GM12878 (cell line): ENCODE data around the gene MAP3K10. TPM values are rescaled to one million over a fixed set of nuclear protein-coding genes. Genes with fewer than 3 reads are reported as not detected.
A peak's percentile ranks its signal among the peaks of the same experiment; 100 is the strongest.

Source experiments
- ATAC-seq: fragments of 200-7000 bp; cut with Tn5 transposase; 3 replicates; pipeline ENCODE4 v1.9.1; 2020; ENCODE audit warnings: mild to moderate bottlenecking, moderate library complexity
- BruUV-seq: library from RNA; stranded (reverse); fragments of 400-500 nt; replicated peaks from 2 replicates; lab custom pipeline; 2021; lab: Mats Ljungman, UMichigan
- CTCF ChIA-PET: fragments of 300-600 bp; sonication (Branson Sonifier 250); formaldehyde crosslinking; extraction: SDS; loops from one replicate; lab custom pipeline; 2021; ENCODE audit warnings: inconsistent platforms; lab: Yijun Ruan, JAX
- POLR2A ChIA-PET: fragments of 350-600 bp; formaldehyde crosslinking; extraction: SDS; loops from one replicate; lab custom pipeline; 2021; ENCODE audit warnings: inconsistent platforms; lab: Charles Lee
- RAD21 ChIA-PET: fragments of 300-600 bp; sonication (Branson Sonifier 250); formaldehyde crosslinking; loops from one replicate; lab custom pipeline; 2023; ENCODE audit warnings: antibody characterized with exemption; ENCODE audit not compliant: unreplicated experiment; lab: Charles Lee
- SMC1A ChIA-PET: fragments of 300-600 bp; sonication (Branson Sonifier 250); formaldehyde crosslinking; loops from one replicate; lab custom pipeline; 2023; ENCODE audit not compliant: unreplicated experiment, uncharacterized antibody; lab: Charles Lee
- DNase-seq: peaks from one replicate; pipeline ENCODE4 v3.0.0-alpha.2; 2011; ENCODE audit warnings: low read depth, low spot score
- FAIRE-seq: peaks from 3 replicates; lab custom pipeline; 2011; peaks lifted over from hg19 to GRCh38; lab: Jason Lieb, UNC
- H2AFZ ChIP-seq: 2 replicates; pipeline ENCODE4 v1.6.0; 2011; ENCODE audit warnings: low read depth, low read length, control low read depth; ENCODE audit not compliant: control insufficient read depth
- H3K27ac ChIP-seq: 2 replicates; pipeline ENCODE4 v1.5.1; 2011; ENCODE audit warnings: control low read depth; ENCODE audit not compliant: control insufficient read depth, insufficient read depth
- H3K27me3 ChIP-seq, 2 experiments: replicated peaks in 1 of 2; 2 replicates each; pipeline versions ENCODE4 v1.6.0 to v1.6.1; 2011; ENCODE audit warnings: low read length in 1 of 2; ENCODE audit not compliant: control insufficient read depth in 2 of 2, insufficient read depth in 2 of 2
- H3K36me3 ChIP-seq, 2 experiments: 2 replicates each; pipeline ENCODE4 v1.5.1; 2011; ENCODE audit warnings: low read length in 1 of 2; ENCODE audit not compliant: control insufficient read depth in 2 of 2, insufficient read depth in 2 of 2
- H3K4me1 ChIP-seq: 2 replicates; pipeline ENCODE4 v1.6.1; 2011; ENCODE audit warnings: mild to moderate bottlenecking, low read length, moderate library complexity, mixed read lengths; ENCODE audit not compliant: control insufficient read depth, insufficient read depth
- H3K4me2 ChIP-seq: 2 replicates; pipeline ENCODE4 v1.6.0; 2011; ENCODE audit warnings: control low read depth; ENCODE audit not compliant: control insufficient read depth, insufficient read depth
- H3K4me3 ChIP-seq: fragments of 200-600 bp; sonication (generic); 2 replicates; pipeline ENCODE4 v1.5.1; 2016
- H3K79me2 ChIP-seq: 2 replicates; pipeline ENCODE4 v1.6.0; 2011; ENCODE audit warnings: low read length; ENCODE audit not compliant: control insufficient read depth, insufficient read depth
- H3K9ac ChIP-seq: 2 replicates; pipeline ENCODE4 v1.8.0; 2011; ENCODE audit warnings: low read length, control low read depth, mixed read lengths; ENCODE audit not compliant: control insufficient read depth, insufficient read depth
- H3K9me3 ChIP-seq: replicated peaks from 3 replicates; pipeline ENCODE4 v1.5.1; 2011; ENCODE audit warnings: mild to moderate bottlenecking, low read length; ENCODE audit not compliant: control insufficient read depth, insufficient read depth
- H4K20me1 ChIP-seq: 2 replicates; pipeline ENCODE4 v1.6.0; 2011; ENCODE audit not compliant: control insufficient read depth, insufficient read depth
- E2F8 ChIP-seq: fragments of 450-650 bp; IDR thresholded peaks from 2 replicates; pipeline ENCODE4 v1.6.1; 2018; ENCODE audit warnings: mild to moderate bottlenecking, low read depth, moderate library complexity; ENCODE audit not compliant: partially characterized antibody
- EED ChIP-seq: sonication (generic); IDR thresholded peaks from 2 replicates; pipeline ENCODE4 v1.6.1; 2016; ENCODE audit warnings: antibody characterized with exemption, low read depth
- HDAC2 ChIP-seq: fragments of 200-600 bp; sonication (generic); IDR thresholded peaks from 2 replicates; pipeline ENCODE4 v1.6.1; 2017
- JUNB ChIP-seq: IDR thresholded peaks from 2 replicates; pipeline ENCODE4 v1.6.1; 2016; ENCODE audit warnings: antibody characterized with exemption, mild to moderate bottlenecking
- KAT2A ChIP-seq: conservative IDR thresholded peaks from 2 replicates; pipeline ENCODE4 v1.6.1; 2011; ENCODE audit warnings: low read depth, low read length; ENCODE audit not compliant: control insufficient read depth
- NFYB ChIP-seq: IDR thresholded peaks from 2 replicates; pipeline ENCODE4 v1.6.1; 2011; ENCODE audit warnings: low read depth, mild to moderate bottlenecking, low read length, improper control_type of control experiment, moderate library complexity; ENCODE audit not compliant: insufficient read depth
- PAX8 ChIP-seq: fragments of 450-650 bp; IDR thresholded peaks from 2 replicates; pipeline ENCODE4 v1.6.1; 2017; ENCODE audit warnings: mild to moderate bottlenecking, moderate library complexity
- RBBP5 ChIP-seq: fragments of 200-600 bp; sonication (generic); conservative IDR thresholded peaks from 2 replicates; pipeline ENCODE4 v1.6.1; 2016
- RELA ChIP-seq: fragments of 450-650 bp; IDR thresholded peaks from 2 replicates; pipeline ENCODE4 v1.8.0; 2014; ENCODE audit warnings: borderline replicate concordance; ENCODE audit not compliant: partially characterized antibody
- RELB ChIP-seq: fragments of 450-650 bp; IDR thresholded peaks from 2 replicates; pipeline ENCODE4 v1.6.1; 2017; ENCODE audit warnings: low read depth, mild to moderate bottlenecking, moderate library complexity
- ZSCAN29 ChIP-seq: fragments of 450-650 bp; IDR thresholded peaks from 2 replicates; pipeline ENCODE4 v1.6.1; 2017; ENCODE audit warnings: mild to moderate bottlenecking, moderate library complexity
- WGBS: methylation state at CpG from one replicate; pipeline ENCODE4 v1.1.6; 2016; ENCODE audit warnings: low lambda C conversion rate; ENCODE audit not compliant: insufficient replicate concordance, insufficient coverage; ENCODE audit errors: missing lambda C conversion rate; 5-methylcytosine and 5-hydroxymethylcytosine counted together
- in situ Hi-C: fragments of 300-500 bp; cut with MboI; formaldehyde crosslinking; loops from 9 replicates; pipeline ENCODE4 v1.14.3; 2018; ENCODE audit warnings: mixed read lengths
- intact Hi-C: fragments of 100-400 bp; cut with micrococcal nuclease; formaldehyde crosslinking; loops from one replicate; pipeline ENCODE4 v1.14.2; 2022; ENCODE audit not compliant: unreplicated experiment
- polyA plus RNA-seq, 11 experiments: library from polyadenylated mRNA; depleted of rRNA in 4 of 11; unstranded in 6 of 11; stranded (reverse) in 5 of 11; fragments of >200 nt; fragmentation: Nextera tagmentation in 4 of 11; fragmentation: Illumina TruSeq in 1 of 11; extraction: Ambion mirVana in 4 of 11; extraction: Trizol in 1 of 11; gene quantifications; 1 replicate in 1 of 11; 2 replicates in 10 of 11; pipeline versions ENCODE4 v1.2.1 to v1.2.3, GENCODE V29; 2011 to 2016; ENCODE audit warnings: inconsistent platforms in 2 of 11, missing spikeins in 2 of 11, low read depth in 1 of 11
- total RNA-seq, 4 experiments: library from RNA; depleted of rRNA in 3 of 4; stranded (reverse); fragments of >200 nt in 3 of 4; fragmentation: Illumina TruSeq in 1 of 4; extraction: Trizol in 1 of 4; gene quantifications; 2 replicates each; pipeline versions ENCODE4 v1.2.1 to v1.2.3, GENCODE V29; 2013 to 2021
- TF ChIP-seq, protein P1 (sequence below), 3 experiments: IDR thresholded peaks in 2 of 3; conservative IDR thresholded peaks in 1 of 3; 2 replicates each; pipeline ENCODE4 v1.5.1; 2011; ENCODE audit warnings: low read depth in 3 of 3, low read length in 3 of 3, mild to moderate bottlenecking in 3 of 3, control low read depth in 2 of 3, moderate library complexity in 2 of 3, inconsistent platforms in 1 of 3, mixed read lengths in 1 of 3; ENCODE audit not compliant: control insufficient read depth in 2 of 3, insufficient read depth in 1 of 3; ENCODE audit errors: extremely low read depth in 1 of 3
- TF ChIP-seq, protein P2 (sequence below): fragments of 450-650 bp; IDR thresholded peaks from 2 replicates; pipeline ENCODE4 v1.6.1; 2017; ENCODE audit warnings: mild to moderate bottlenecking, low read depth, inconsistent platforms; ENCODE audit not compliant: poor library complexity, severe bottlenecking

The MAP3K10 gene
- total and polyA plus RNA-seq, 10 of the 15 experiments (the other 5 are each of a cell fraction or from before 2014, with no cell fraction given): 0.11 to 16.6 (median 2.6) TPM

- TF ChIP-seq E2F8 (no peak), KAT2A (no peak), NFYB (no peak), RBBP5 (no peak), RELA (no peak)
Observed at GRCh38 chr19:40208602-40209001, 17.4 kb downstream of the MAP3K10 start (continued).

- no peak overlapping the region for H2AFZ ChIP-seq
- WGBS: 92% methylated on average over 5 of the region's 5 CpGs
- ChIA-PET CTCF (no interaction called here), POLR2A (no interaction called here), RAD21 (no interaction called here), SMC1A (no interaction called here)
- no peaks in the 10 kb centered on the region for H3K4me1 ChIP-seq
- no peaks in the 10 kb centered on the region for H3K27me3 ChIP-seq
- no peaks in the 10 kb centered on the region; a peak in 1 of 4 replicates for H3K36me3 ChIP-seq
- H3K4me2 ChIP-seq: no peak overlapping the region
- no peak overlapping the region for H3K4me3 ChIP-seq
- H3K9me3 ChIP-seq: no peaks in the 10 kb centered on the region
- no peak for DNase-seq
- TF ChIP-seq RELB (no peak), PAX8 (no peak), HDAC2 (no peak), EED (no peak), ZSCAN29 (no peak), JUNB (no peak)
- TF ChIP-seq, protein P1, sequence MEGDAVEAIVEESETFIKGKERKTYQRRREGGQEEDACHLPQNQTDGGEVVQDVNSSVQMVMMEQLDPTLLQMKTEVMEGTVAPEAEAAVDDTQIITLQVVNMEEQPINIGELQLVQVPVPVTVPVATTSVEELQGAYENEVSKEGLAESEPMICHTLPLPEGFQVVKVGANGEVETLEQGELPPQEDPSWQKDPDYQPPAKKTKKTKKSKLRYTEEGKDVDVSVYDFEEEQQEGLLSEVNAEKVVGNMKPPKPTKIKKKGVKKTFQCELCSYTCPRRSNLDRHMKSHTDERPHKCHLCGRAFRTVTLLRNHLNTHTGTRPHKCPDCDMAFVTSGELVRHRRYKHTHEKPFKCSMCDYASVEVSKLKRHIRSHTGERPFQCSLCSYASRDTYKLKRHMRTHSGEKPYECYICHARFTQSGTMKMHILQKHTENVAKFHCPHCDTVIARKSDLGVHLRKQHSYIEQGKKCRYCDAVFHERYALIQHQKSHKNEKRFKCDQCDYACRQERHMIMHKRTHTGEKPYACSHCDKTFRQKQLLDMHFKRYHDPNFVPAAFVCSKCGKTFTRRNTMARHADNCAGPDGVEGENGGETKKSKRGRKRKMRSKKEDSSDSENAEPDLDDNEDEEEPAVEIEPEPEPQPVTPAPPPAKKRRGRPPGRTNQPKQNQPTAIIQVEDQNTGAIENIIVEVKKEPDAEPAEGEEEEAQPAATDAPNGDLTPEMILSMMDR (IDR thresholded peaks at IDR 0.05 in 2 of 3, conservative IDR thresholded peaks at IDR 0.05 in 1 of 3; ENCODE audit: control insufficient read depth in 2 of 3, extremely low read depth in 1 of 3, insufficient read depth in 1 of 3, low read depth in 3 of 3, low read length in 3 of 3): peak in 1 of 3 experiments; percentile 13; a peak in 1 of 6 replicates
- TF ChIP-seq, protein P2, sequence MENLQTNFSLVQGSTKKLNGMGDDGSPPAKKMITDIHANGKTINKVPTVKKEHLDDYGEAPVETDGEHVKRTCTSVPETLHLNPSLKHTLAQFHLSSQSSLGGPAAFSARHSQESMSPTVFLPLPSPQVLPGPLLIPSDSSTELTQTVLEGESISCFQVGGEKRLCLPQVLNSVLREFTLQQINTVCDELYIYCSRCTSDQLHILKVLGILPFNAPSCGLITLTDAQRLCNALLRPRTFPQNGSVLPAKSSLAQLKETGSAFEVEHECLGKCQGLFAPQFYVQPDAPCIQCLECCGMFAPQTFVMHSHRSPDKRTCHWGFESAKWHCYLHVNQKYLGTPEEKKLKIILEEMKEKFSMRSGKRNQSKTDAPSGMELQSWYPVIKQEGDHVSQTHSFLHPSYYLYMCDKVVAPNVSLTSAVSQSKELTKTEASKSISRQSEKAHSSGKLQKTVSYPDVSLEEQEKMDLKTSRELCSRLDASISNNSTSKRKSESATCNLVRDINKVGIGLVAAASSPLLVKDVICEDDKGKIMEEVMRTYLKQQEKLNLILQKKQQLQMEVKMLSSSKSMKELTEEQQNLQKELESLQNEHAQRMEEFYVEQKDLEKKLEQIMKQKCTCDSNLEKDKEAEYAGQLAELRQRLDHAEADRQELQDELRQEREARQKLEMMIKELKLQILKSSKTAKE: no peak
- in situ Hi-C loops (no loop called here), intact Hi-C loops (no loop called here)
- FAIRE-seq: no peak
- no peak for ATAC-seq
- no peak overlapping the region for H3K9ac ChIP-seq
- no TSS peak for BruUV-seq
- no peak overlapping the region for H3K27ac ChIP-seq
- no peaks in the 10 kb centered on the region for H4K20me1 ChIP-seq
- H3K79me2 ChIP-seq: no peaks in the 10 kb centered on the region
Observed at GRCh38 chr19:40210889-40211288, 19.7 kb downstream of the MAP3K10 start.
